ENCODE data around the gene PCBP4.

The PCBP4 gene

DNA sequence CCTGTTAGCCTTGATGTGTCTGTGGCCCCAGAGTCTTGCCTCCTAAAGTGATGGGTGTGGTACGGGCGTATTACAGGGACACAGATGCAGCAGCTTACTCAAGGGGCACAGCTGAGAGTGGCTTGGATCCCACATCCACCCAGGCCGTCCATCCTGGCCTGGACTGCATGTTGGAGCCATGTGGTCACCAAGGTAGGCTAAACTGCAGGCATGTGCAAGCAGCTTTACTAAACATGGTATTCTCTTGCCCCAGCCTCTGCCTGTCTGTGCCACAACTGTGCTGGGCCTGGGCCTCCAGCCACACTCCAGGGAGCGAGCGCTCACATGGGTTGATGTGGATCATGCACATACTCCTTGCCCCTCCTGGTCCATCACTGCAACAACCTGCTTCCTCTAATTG is 18.1 kb downstream of the PCBP4 start:
- TF ChIP-seq GLIS3 (CRISPR knock-in tag; IDR thresholded peaks at IDR 0.05) (no peak), ZC3H10 (CRISPR knock-in tag; IDR thresholded peaks at IDR 0.05) (no peak), ZFP3 (CRISPR knock-in tag; IDR thresholded peaks at IDR 0.05) (no peak), ZFP30 (CRISPR knock-in tag; IDR thresholded peaks at IDR 0.05) (no peak), TCF4 (CRISPR knock-in tag; IDR thresholded peaks at IDR 0.05; ENCODE audit: borderline replicate concordance) (no peak), ARNTL (CRISPR knock-in tag; IDR thresholded peaks at IDR 0.05; ENCODE audit: borderline replicate concordance, low read depth) (no peak), RARB (CRISPR knock-in tag; IDR thresholded peaks at IDR 0.05) (no peak), TOX (CRISPR knock-in tag; IDR thresholded peaks at IDR 0.05; ENCODE audit: borderline replicate concordance) (no peak), BACH2 (CRISPR knock-in tag; IDR thresholded peaks at IDR 0.05; ENCODE audit: borderline replicate concordance) (no peak), OSR1 (CRISPR knock-in tag; IDR thresholded peaks at IDR 0.05) (no peak), ZNF70 (CRISPR knock-in tag; IDR thresholded peaks at IDR 0.05) (no peak)
- TF ChIP-seq, protein P1, sequence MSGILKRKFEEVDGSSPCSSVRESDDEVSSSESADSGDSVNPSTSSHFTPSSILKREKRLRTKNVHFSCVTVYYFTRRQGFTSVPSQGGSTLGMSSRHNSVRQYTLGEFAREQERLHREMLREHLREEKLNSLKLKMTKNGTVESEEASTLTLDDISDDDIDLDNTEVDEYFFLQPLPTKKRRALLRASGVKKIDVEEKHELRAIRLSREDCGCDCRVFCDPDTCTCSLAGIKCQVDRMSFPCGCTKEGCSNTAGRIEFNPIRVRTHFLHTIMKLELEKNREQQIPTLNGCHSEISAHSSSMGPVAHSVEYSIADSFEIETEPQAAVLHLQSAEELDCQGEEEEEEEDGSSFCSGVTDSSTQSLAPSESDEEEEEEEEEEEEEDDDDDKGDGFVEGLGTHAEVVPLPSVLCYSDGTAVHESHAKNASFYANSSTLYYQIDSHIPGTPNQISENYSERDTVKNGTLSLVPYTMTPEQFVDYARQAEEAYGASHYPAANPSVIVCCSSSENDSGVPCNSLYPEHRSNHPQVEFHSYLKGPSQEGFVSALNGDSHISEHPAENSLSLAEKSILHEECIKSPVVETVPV (CRISPR knock-in tag; IDR thresholded peaks at IDR 0.05) = no peak
- TF ChIP-seq, protein P2, sequence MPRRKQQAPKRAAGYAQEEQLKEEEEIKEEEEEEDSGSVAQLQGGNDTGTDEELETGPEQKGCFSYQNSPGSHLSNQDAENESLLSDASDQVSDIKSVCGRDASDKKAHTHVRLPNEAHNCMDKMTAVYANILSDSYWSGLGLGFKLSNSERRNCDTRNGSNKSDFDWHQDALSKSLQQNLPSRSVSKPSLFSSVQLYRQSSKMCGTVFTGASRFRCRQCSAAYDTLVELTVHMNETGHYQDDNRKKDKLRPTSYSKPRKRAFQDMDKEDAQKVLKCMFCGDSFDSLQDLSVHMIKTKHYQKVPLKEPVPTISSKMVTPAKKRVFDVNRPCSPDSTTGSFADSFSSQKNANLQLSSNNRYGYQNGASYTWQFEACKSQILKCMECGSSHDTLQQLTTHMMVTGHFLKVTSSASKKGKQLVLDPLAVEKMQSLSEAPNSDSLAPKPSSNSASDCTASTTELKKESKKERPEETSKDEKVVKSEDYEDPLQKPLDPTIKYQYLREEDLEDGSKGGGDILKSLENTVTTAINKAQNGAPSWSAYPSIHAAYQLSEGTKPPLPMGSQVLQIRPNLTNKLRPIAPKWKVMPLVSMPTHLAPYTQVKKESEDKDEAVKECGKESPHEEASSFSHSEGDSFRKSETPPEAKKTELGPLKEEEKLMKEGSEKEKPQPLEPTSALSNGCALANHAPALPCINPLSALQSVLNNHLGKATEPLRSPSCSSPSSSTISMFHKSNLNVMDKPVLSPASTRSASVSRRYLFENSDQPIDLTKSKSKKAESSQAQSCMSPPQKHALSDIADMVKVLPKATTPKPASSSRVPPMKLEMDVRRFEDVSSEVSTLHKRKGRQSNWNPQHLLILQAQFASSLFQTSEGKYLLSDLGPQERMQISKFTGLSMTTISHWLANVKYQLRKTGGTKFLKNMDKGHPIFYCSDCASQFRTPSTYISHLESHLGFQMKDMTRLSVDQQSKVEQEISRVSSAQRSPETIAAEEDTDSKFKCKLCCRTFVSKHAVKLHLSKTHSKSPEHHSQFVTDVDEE (CRISPR knock-in tag; IDR thresholded peaks at IDR 0.05) = no peak
- no peak for ATAC-seq

DNA sequence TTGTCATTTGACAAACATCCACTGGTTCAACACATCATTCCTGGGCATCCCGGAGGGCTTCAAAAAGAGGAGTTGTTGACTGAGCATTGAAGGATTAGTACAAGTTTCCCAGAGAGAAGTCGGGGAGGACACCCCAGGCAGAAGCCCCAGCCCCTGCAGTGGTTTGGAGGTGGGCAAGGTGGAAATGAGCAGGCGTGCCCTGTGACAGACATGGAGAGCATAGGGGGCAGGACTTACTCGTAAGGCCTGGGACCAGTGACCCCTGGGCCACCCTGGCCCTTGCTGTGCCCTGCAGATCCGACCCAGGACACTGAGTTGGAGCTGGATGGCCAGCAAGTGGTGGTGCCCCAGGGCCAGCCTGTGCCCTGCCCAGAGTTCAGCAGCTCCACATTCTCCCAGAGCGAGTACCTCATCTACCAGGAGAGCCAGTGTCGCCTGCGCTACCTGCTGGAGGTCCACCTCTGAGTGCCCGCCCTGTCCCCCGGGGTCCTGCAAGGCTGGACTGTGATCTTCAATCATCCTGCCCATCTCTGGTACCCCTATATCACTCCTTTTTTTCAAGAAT is 19.2 kb downstream of the PCBP4 start:
- TF ChIP-seq, protein P3, sequence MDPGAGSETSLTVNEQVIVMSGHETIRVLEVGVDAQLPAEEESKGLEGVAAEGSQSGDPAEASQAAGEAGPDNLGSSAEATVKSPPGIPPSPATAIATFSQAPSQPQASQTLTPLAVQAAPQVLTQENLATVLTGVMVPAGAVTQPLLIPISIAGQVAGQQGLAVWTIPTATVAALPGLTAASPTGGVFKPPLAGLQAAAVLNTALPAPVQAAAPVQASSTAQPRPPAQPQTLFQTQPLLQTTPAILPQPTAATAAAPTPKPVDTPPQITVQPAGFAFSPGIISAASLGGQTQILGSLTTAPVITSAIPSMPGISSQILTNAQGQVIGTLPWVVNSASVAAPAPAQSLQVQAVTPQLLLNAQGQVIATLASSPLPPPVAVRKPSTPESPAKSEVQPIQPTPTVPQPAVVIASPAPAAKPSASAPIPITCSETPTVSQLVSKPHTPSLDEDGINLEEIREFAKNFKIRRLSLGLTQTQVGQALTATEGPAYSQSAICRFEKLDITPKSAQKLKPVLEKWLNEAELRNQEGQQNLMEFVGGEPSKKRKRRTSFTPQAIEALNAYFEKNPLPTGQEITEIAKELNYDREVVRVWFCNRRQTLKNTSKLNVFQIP (CRISPR knock-in tag; IDR thresholded peaks at IDR 0.05; ENCODE audit: borderline replicate concordance, low read depth) = no peak
- no peak for TF ChIP-seq BACH2 (CRISPR knock-in tag; IDR thresholded peaks at IDR 0.05; ENCODE audit: borderline replicate concordance)
- TF ChIP-seq ESRRG (CRISPR knock-in tag; IDR thresholded peaks at IDR 0.05) = no peak
- TF ChIP-seq ZNF565 (CRISPR knock-in tag; conservative IDR thresholded peaks at IDR 0.05; ENCODE audit: low read depth) = no peak
- no peak for TF ChIP-seq ISL1 (CRISPR knock-in tag; IDR thresholded peaks at IDR 0.05)
- TF ChIP-seq, protein P4, sequence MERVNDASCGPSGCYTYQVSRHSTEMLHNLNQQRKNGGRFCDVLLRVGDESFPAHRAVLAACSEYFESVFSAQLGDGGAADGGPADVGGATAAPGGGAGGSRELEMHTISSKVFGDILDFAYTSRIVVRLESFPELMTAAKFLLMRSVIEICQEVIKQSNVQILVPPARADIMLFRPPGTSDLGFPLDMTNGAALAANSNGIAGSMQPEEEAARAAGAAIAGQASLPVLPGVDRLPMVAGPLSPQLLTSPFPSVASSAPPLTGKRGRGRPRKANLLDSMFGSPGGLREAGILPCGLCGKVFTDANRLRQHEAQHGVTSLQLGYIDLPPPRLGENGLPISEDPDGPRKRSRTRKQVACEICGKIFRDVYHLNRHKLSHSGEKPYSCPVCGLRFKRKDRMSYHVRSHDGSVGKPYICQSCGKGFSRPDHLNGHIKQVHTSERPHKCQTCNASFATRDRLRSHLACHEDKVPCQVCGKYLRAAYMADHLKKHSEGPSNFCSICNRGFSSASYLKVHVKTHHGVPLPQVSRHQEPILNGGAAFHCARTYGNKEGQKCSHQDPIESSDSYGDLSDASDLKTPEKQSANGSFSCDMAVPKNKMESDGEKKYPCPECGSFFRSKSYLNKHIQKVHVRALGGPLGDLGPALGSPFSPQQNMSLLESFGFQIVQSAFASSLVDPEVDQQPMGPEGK (CRISPR knock-in tag; IDR thresholded peaks at IDR 0.05; ENCODE audit: borderline replicate concordance) = no peak
- no peak for ATAC-seq

DNA sequence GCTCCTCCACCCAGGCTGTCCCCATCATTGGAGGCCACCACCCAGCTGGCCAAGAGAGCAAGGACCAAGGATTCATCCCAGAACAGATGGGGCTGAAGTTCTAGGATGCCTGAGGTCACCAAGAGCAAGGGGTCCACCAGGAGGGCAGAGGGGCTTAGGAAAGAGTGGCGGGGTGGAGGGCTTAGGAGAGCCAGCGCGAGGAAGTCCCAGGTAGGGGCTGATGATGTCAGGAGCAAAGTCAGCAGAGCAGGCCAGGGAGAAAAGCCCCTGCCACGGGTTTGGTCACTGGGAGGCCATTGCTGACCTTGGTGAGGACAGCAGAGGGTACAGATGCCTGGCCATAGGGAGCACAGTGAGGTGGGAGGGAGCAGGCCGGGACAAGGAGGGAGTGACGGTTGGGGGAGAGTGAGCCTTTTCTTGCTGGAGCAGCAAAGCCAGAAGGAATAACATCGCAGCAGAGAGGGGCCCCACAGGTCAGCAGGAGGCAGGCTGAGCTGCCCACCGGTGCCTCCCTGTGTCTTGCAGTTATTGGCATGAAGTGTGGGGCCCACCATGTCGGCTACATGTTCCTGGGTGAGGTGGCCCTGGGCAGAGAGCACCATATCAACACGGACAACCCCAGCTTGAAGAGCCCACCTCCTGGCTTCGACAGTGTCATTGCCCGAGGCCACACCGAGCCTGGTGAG is 19.9 kb downstream of the PCBP4 start:
- ATAC-seq = no peak
- TF ChIP-seq RARB (CRISPR knock-in tag; IDR thresholded peaks at IDR 0.05) (no peak), ESRRG (CRISPR knock-in tag; IDR thresholded peaks at IDR 0.05) (no peak), TCF4 (CRISPR knock-in tag; IDR thresholded peaks at IDR 0.05; ENCODE audit: borderline replicate concordance) (no peak), ZC3H10 (CRISPR knock-in tag; IDR thresholded peaks at IDR 0.05) (no peak), BACH2 (CRISPR knock-in tag; IDR thresholded peaks at IDR 0.05; ENCODE audit: borderline replicate concordance) (no peak), ZNF565 (CRISPR knock-in tag; conservative IDR thresholded peaks at IDR 0.05; ENCODE audit: low read depth) (no peak), CSDC2 (CRISPR knock-in tag; IDR thresholded peaks at IDR 0.05) (no peak), ARNTL (CRISPR knock-in tag; IDR thresholded peaks at IDR 0.05; ENCODE audit: borderline replicate concordance, low read depth) (no peak), ZNF8 (CRISPR knock-in tag; IDR thresholded peaks at IDR 0.05) (no peak), ZFP3 (CRISPR knock-in tag; IDR thresholded peaks at IDR 0.05) (no peak), ISL1 (CRISPR knock-in tag; IDR thresholded peaks at IDR 0.05) (no peak), ZNF70 (CRISPR knock-in tag; IDR thresholded peaks at IDR 0.05) (no peak), SNAI2 (CRISPR knock-in tag; IDR thresholded peaks at IDR 0.05) (no peak)
- TF ChIP-seq, protein P3 (CRISPR knock-in tag; IDR thresholded peaks at IDR 0.05; ENCODE audit: borderline replicate concordance, low read depth) = no peak
- TF ChIP-seq, protein P1 (CRISPR knock-in tag; IDR thresholded peaks at IDR 0.05) = no peak
- TF ChIP-seq, protein P5, sequence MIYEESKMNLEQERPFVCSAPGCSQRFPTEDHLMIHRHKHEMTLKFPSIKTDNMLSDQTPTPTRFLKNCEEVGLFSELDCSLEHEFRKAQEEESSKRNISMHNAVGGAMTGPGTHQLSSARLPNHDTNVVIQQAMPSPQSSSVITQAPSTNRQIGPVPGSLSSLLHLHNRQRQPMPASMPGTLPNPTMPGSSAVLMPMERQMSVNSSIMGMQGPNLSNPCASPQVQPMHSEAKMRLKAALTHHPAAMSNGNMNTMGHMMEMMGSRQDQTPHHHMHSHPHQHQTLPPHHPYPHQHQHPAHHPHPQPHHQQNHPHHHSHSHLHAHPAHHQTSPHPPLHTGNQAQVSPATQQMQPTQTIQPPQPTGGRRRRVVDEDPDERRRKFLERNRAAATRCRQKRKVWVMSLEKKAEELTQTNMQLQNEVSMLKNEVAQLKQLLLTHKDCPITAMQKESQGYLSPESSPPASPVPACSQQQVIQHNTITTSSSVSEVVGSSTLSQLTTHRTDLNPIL (CRISPR knock-in tag; IDR thresholded peaks at IDR 0.05; ENCODE audit: low read depth) = no peak

Measured in SK-N-SH treated with all-trans-retinoic acid at 6 μM for 48 hours (cell line).